Activated CD8-positive, alpha-beta memory T cell treated with anti-CD3 and anti-CD28 coated beads, Interleukin-2, amount 10 ng/mL, durations not matched to agents 7 days and 5 days (primary cell): Measurements from ENCODE around the gene SPRR1A. TPM values are rescaled to one million over a fixed set of nuclear protein-coding genes. Genes with fewer than 3 reads are reported as not detected.

Experiments
- ATAC-seq: fragments of 150-1000 bp; cut with Tn5 transposase; one replicate; pipeline ENCODE4 v1.10.0; 2021; ENCODE audit warnings: moderate library complexity
- CTCF ChIA-PET: fragments of 350-600 bp; sonication (Branson Sonifier 250); formaldehyde crosslinking; loops from one replicate; lab custom pipeline; 2021; ENCODE audit warnings: antibody characterized with exemption; lab: Charles Lee
- DNase-seq: peaks from one replicate; pipeline ENCODE4 v3.0.0-alpha.2; 2020
- H3K27ac Mint-ChIP-seq: one replicate; pipeline ENCODE4 v1.8.0; 2021; ENCODE audit warnings: mild to moderate bottlenecking, mixed read lengths
- H3K27me3 Mint-ChIP-seq: one replicate; pipeline ENCODE4 v1.8.0; 2021; ENCODE audit warnings: mixed read lengths
- H3K36me3 Mint-ChIP-seq: one replicate; pipeline ENCODE4 v1.8.0; 2021; ENCODE audit warnings: mild to moderate bottlenecking, mixed read lengths
- H3K4me1 Mint-ChIP-seq: one replicate; pipeline ENCODE4 v1.8.0; 2021; ENCODE audit warnings: mixed read lengths
- H3K4me3 Mint-ChIP-seq: one replicate; pipeline ENCODE4 v1.8.0; 2021; ENCODE audit warnings: mild to moderate bottlenecking, moderate library complexity, mixed read lengths
- H3K9me3 Mint-ChIP-seq: one replicate; pipeline ENCODE4 v1.8.0; 2022; ENCODE audit warnings: low read depth, mixed read lengths
- total RNA-seq, 2 experiments: library from RNA; stranded (reverse); gene quantifications; one replicate each; pipeline ENCODE4 v1.2.3, GENCODE V29; 2021

The SPRR1A gene
- total RNA-seq, 2 experiments from 2014 or later: not detected

GRCh38 chr1:153023109-153023508 lies 39.2 kb downstream of the SPRR1A start:
- no peaks in the 10 kb centered on the region for H3K9me3 Mint-ChIP-seq
- CTCF ChIA-PET: no interaction called here

DNA sequence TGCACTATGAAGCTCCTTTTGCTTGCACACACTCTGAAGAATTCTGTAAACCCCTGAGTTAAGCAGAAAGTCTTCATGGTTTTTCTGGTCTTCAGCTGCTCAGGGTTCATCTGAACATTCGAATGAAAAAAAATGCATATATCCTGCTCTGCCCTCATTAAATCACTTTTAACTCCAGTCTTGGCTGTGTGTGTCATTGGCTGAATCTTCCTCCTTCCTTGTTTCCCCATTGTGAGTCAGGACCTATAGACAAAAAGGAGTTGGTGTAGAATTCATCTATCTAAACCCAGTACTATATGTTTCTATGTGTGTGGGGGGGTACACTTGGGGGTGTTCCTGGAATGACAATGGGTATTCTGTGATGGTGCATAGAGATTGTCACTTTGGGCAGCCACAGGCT lies 40.5 kb downstream of the SPRR1A start:
- Mint-ChIP-seq H3K36me3 (no peaks in the 10 kb centered on the region), H3K4me3 (no peak overlapping the region), H3K27ac (no peak overlapping the region), H3K4me1 (no peaks in the 10 kb centered on the region), H3K27me3 (peaks cover 9% of the 10 kb centered on the region), H3K9me3 (no peaks in the 10 kb centered on the region)
- no peak for DNase-seq
- no peak for ATAC-seq
- CTCF ChIA-PET: no interaction called here

More at GRCh38 chr1:153023109-153023508, 39.2 kb downstream of the SPRR1A start:
- ATAC-seq: no peak
- H3K27ac Mint-ChIP-seq: no peak overlapping the region
- H3K4me3 Mint-ChIP-seq: no peak overlapping the region
- no peaks in the 10 kb centered on the region for H3K36me3 Mint-ChIP-seq
- peaks cover 9% of the 10 kb centered on the region for H3K27me3 Mint-ChIP-seq
- DNase-seq: no peak
- H3K4me1 Mint-ChIP-seq: no peaks in the 10 kb centered on the region

DNA sequence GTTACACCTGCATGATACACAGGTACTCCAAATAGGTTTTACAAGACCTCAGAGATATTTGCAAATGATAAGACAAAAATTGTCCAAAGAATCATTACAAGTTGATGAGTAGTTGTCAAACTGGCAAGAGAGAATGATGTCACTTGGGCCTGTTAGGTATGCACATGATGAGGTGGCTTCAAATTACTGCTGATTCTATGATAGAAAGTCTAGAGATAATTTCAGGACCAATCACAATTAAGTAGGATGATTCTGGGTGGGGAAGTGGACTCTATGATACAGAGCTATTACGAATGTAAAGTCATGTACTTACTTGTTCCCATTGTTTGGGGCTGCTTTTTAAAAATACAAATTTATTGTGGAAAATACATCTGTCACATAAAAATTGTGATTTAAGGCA lies 41.9 kb downstream of the SPRR1A start:
- H3K4me3 Mint-ChIP-seq: no peak overlapping the region
- H3K27ac Mint-ChIP-seq: no peak overlapping the region
- no peaks in the 10 kb centered on the region for H3K4me1 Mint-ChIP-seq
- CTCF ChIA-PET: no interaction called here
- DNase-seq (no peak), ATAC-seq (no peak)
- no peaks in the 10 kb centered on the region for H3K36me3 Mint-ChIP-seq
- H3K9me3 Mint-ChIP-seq: no peaks in the 10 kb centered on the region
- H3K27me3 Mint-ChIP-seq: peaks cover 5% of the 10 kb centered on the region

DNA sequence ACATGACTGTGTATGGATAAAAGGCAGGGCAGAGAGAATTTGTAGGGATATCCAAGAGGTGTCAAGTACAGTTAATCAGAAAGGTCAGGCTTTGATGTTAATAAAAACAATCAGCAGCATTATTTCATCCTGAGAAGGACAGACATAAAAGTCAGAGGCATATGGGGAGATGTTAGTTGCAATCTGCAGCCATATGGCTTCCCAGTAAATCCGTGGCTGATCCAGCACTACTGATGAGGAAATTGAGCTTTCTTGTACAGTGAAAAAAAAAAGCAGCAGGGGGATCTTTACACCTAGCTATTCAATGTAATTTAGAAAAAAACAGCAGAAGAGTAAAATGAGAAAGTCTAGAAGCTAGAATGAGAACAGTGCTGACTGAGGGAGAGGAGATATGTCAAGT lies 44.9 kb downstream of the SPRR1A start:
- Mint-ChIP-seq H3K27me3 (peaks cover 5% of the 10 kb centered on the region), H3K36me3 (no peaks in the 10 kb centered on the region), H3K27ac (no peak overlapping the region), H3K4me3 (no peak overlapping the region), H3K9me3 (no peaks in the 10 kb centered on the region), H3K4me1 (no peaks in the 10 kb centered on the region)
- no peak for DNase-seq
- ATAC-seq: no peak
- CTCF ChIA-PET: no interaction called here

- Mint-ChIP-seq H3K4me3 (no peak within 1 kb of the TSS), H3K9me3 (no peaks in the 10 kb centered on the region), H3K36me3 (no peaks in the 10 kb centered on the region), H3K27ac (no peak within 1 kb of the TSS), H3K27me3 (no peaks in the 10 kb centered on the region), H3K4me1 (no peaks in the 10 kb centered on the region)
- CTCF ChIA-PET: no interaction called here
- no peak for ATAC-seq
- no peak for DNase-seq
Measured at GRCh38 chr1:153030895-153031294, 47.0 kb downstream of the SPRR1A start, which contains the start of gene SPRR1B. TSS of gene SPRR1B (plus strand) at chr1:153031203. CDS start at chr1:153032346, 1,143 bp downstream.

DNA sequence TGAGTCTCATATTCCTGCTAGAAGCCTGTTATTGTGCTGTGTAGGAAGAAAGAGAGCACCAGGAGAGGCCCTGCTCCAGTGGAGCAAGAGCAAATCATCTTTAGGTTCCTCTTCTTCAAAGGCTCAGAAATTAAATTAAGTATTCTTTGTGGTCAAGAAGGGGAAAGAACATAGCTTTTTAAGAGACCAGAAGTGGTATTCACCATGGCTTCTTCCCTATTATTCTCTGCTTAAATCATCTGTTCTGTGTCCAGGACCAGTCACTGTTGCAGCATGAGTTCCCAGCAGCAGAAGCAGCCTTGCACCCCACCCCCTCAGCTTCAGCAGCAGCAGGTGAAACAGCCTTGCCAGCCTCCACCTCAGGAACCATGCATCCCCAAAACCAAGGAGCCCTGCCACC lies 48.2 kb downstream of the SPRR1A start:
- DNase-seq (no peak), ATAC-seq (no peak)
- Mint-ChIP-seq H3K9me3 (no peaks in the 10 kb centered on the region), H3K36me3 (no peaks in the 10 kb centered on the region), H3K4me1 (no peaks in the 10 kb centered on the region), H3K4me3 (no peak overlapping the region), H3K27me3 (no peaks in the 10 kb centered on the region), H3K27ac (no peak overlapping the region)
- CTCF ChIA-PET: no interaction called here

DNA sequence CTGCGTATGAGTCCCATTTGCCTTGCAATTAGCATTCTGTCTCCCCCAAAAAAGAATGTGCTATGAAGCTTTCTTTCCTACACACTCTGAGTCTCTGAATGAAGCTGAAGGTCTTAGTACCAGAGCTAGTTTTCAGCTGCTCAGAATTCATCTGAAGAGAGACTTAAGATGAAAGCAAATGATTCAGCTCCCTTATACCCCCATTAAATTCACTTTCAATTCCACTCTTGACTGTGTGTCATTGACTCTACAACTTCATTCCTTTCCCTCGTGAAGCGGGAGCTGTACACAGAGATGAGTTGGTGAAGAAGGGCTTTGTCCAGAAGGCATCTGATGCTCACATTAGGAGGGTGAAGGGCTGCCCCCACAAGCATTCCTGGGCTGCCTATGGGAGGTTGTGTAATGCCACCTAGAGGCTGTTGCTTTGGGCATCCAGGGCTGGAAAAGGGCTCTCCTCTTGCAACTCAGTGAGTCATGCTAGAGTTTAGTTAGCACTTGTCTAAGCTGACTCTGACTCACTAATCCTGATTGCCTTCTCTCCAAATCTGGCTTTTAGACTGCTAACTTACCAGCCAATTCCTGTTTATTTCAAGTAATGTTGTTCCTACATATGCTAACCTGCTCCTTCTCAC lies 48.9 kb downstream of the SPRR1A start:
- no peak for DNase-seq
- H3K36me3 Mint-ChIP-seq: no peaks in the 10 kb centered on the region
- H3K4me1 Mint-ChIP-seq: no peaks in the 10 kb centered on the region
- H3K4me3 Mint-ChIP-seq: no peak overlapping the region
- no peak overlapping the region for H3K27ac Mint-ChIP-seq
- H3K9me3 Mint-ChIP-seq: no peaks in the 10 kb centered on the region
- CTCF ChIA-PET: no interaction called here
- H3K27me3 Mint-ChIP-seq: no peaks in the 10 kb centered on the region
- ATAC-seq: no peak

DNA sequence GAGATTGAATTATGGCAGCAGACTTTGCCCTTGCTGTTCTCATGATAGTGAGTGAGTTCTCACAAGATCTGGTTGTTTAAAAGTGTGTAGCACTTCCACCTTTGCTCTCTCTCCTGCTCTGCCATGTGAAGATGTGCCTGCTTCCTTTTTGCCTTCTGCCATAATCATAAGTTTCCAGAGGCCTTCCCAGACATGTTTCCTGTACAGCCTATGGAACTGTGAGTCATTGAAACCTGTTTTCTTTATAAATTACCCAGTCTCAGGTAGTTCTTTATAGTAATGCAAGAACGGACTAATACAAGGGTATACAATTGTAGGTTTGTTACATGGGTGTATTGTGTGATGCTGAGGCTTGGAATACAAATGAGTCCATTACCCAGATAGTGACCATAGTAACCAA lies 51.3 kb downstream of the SPRR1A start:
- H3K36me3 Mint-ChIP-seq: no peaks in the 10 kb centered on the region
- no peak overlapping the region for H3K4me3 Mint-ChIP-seq
- no peaks in the 10 kb centered on the region for H3K27me3 Mint-ChIP-seq
- no peaks in the 10 kb centered on the region for H3K9me3 Mint-ChIP-seq
- DNase-seq (no peak), ATAC-seq (no peak)
- H3K4me1 Mint-ChIP-seq: no peaks in the 10 kb centered on the region
- CTCF ChIA-PET: no interaction called here
- no peak overlapping the region for H3K27ac Mint-ChIP-seq

Other genes with a start within 250 kb of the SPRR1A start
- not detected for gene KPRP, start 226.1 kb upstream of the SPRR1A start, total RNA-seq
- not detected for gene LCE1F, start 208.9 kb upstream of the SPRR1A start, total RNA-seq
- gene LCE1E, start 197.8 kb upstream of the SPRR1A start, total RNA-seq: not detected
- gene LCE1D, start 187.4 kb upstream of the SPRR1A start, total RNA-seq: not detected
- gene LCE1C, start 177.4 kb upstream of the SPRR1A start, total RNA-seq: not detected
- not detected for gene LCE1B, start 172.1 kb upstream of the SPRR1A start, total RNA-seq
- not detected for gene LCE1A, start 156.6 kb upstream of the SPRR1A start, total RNA-seq
- gene LCE6A, start 141.2 kb upstream of the SPRR1A start, total RNA-seq: not detected
- gene LCE7A, start 124.1 kb upstream of the SPRR1A start, total RNA-seq: not detected
- not detected for gene SMCP, start 105.8 kb upstream of the SPRR1A start, total RNA-seq
- not detected for gene IVL, start 75.5 kb upstream of the SPRR1A start, total RNA-seq
- gene SPRR5, start 36.9 kb upstream of the SPRR1A start, total RNA-seq: not detected
- not detected for gene SPRR4, start 13.4 kb upstream of the SPRR1A start, total RNA-seq
- not detected for gene SPRR3, start 17.7 kb downstream of the SPRR1A start, total RNA-seq
- not detected for gene SPRR1B, start 47.1 kb downstream of the SPRR1A start, total RNA-seq
- gene SPRR2D, start 57.0 kb downstream of the SPRR1A start, total RNA-seq: not detected
- gene SPRR2A, start 73.4 kb downstream of the SPRR1A start, total RNA-seq: not detected
- not detected for gene SPRR2B, start 87.5 kb downstream of the SPRR1A start, total RNA-seq
- gene SPRR2E, start 110.4 kb downstream of the SPRR1A start, total RNA-seq: not detected
- gene SPRR2F, start 129.4 kb downstream of the SPRR1A start, total RNA-seq: not detected
- not detected for gene SPRR2G, start 166.8 kb downstream of the SPRR1A start, total RNA-seq
- gene LELP1, start 219.3 kb downstream of the SPRR1A start, total RNA-seq: not detected
- gene PRR9, start 233.5 kb downstream of the SPRR1A start, total RNA-seq: not detected